Ovary (tissue), 3 donors: ENCODE measurements around the gene PAPLN.

Experiments
- EP300 ChIP-seq: sonication (generic); formaldehyde crosslinking; IDR thresholded peaks from one replicate; pipeline ENCODE4 v1.6.1; 2017; ENCODE audit warnings: antibody characterized with exemption
- POLR2A ChIP-seq: fragments of 450-650 bp; IDR thresholded peaks from one replicate; pipeline ENCODE4 v1.6.1; 2017; ENCODE audit warnings: antibody characterized with exemption, mild to moderate bottlenecking, moderate library complexity
- TF ChIP-seq, protein P1 (sequence below), 3 donors: fragments of 450-650 bp in 2 of 3; fragments of 200-600 bp in 1 of 3; IDR thresholded peaks; one replicate each; pipeline versions ENCODE4 v1.5.1 to v1.8.0; 2016 to 2022; ENCODE audit warnings: antibody characterized with exemption in 3 of 3, mild to moderate bottlenecking in 1 of 3
- donor health status: DM: no; HTN: no; CAD: no.

DNA sequence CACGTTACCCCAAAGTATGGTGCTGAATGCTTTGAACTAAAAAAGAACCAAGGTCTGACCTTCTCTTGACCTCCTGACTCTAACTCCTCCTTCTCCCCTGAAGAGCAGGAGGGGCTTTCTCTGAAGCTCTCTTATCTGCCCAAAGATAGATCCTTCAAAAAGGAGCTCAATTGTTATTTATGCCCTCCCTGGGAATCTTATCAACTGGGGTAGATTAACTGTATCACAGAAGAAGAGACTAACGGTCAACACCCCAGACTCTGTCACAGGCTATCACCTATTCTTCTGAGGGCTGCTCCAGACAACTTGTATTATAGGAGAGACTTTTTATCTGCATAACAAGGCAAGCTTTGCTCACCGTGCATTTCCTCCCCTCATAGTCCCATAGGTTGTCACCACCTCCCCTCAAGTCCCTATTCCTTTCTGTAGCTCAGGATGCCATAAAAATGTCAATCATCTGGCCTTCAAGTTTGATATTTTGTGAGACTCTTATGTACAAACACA, 86.6 kb downstream of the PAPLN start:
- TF ChIP-seq, protein P1, sequence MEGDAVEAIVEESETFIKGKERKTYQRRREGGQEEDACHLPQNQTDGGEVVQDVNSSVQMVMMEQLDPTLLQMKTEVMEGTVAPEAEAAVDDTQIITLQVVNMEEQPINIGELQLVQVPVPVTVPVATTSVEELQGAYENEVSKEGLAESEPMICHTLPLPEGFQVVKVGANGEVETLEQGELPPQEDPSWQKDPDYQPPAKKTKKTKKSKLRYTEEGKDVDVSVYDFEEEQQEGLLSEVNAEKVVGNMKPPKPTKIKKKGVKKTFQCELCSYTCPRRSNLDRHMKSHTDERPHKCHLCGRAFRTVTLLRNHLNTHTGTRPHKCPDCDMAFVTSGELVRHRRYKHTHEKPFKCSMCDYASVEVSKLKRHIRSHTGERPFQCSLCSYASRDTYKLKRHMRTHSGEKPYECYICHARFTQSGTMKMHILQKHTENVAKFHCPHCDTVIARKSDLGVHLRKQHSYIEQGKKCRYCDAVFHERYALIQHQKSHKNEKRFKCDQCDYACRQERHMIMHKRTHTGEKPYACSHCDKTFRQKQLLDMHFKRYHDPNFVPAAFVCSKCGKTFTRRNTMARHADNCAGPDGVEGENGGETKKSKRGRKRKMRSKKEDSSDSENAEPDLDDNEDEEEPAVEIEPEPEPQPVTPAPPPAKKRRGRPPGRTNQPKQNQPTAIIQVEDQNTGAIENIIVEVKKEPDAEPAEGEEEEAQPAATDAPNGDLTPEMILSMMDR (IDR thresholded peaks at IDR 0.05) = no peak
- no peak for TF ChIP-seq EP300
- no peak for TF ChIP-seq POLR2A
